Naive thymus-derived CD8-positive, alpha-beta T cell (primary cell): ENCODE measurements around the gene PCGF3. TPM values are rescaled to one million over a fixed set of nuclear protein-coding genes. Genes with fewer than 3 reads are reported as not detected.

Experiments
- ATAC-seq, 2 donors: fragments of 150-1000 bp; cut with Tn5 transposase in 1 of 2; sonication (Bioruptor Pico), chemical (Tn5 transposase) in 1 of 2; 1 replicate in 1 of 2; 2 replicates in 1 of 2; pipeline ENCODE4 v1.10.0; 2021; ENCODE audit warnings: mild to moderate bottlenecking in 2 of 2, moderate library complexity in 2 of 2
- POLR2A ChIA-PET: fragments of 350-600 bp; sonication (Branson Sonifier 250); formaldehyde crosslinking; loops from one replicate; lab custom pipeline; 2021; ENCODE audit warnings: antibody characterized with exemption; lab: Charles Lee
- DNase-seq, 10 donors: peaks; one replicate each; pipeline versions ENCODE4 v3.0.0 to v3.0.0-alpha.2; 2020 to 2022
- H3K27ac Mint-ChIP-seq, 10 donors: one replicate each; pipeline ENCODE4 v1.8.0; 2020 to 2022; ENCODE audit warnings: mild to moderate bottlenecking in 10 of 10, mixed read lengths in 10 of 10, moderate library complexity in 4 of 10, inconsistent platforms in 1 of 10
- H3K27me3 Mint-ChIP-seq, 5 donors: one replicate each; pipeline ENCODE4 v1.8.0; 2021 to 2022; ENCODE audit warnings: mixed read lengths in 5 of 5
- H3K36me3 Mint-ChIP-seq, 3 donors: one replicate each; pipeline ENCODE4 v1.8.0; 2020 to 2022; ENCODE audit warnings: mixed read lengths in 3 of 3, mild to moderate bottlenecking in 2 of 3, inconsistent platforms in 1 of 3
- H3K4me1 Mint-ChIP-seq, 4 donors: one replicate each; pipeline ENCODE4 v1.8.0; 2021 to 2022; ENCODE audit warnings: mixed read lengths in 4 of 4
- H3K4me3 Mint-ChIP-seq, 10 donors: one replicate each; pipeline ENCODE4 v1.8.0; 2020 to 2022; ENCODE audit warnings: mild to moderate bottlenecking in 10 of 10, mixed read lengths in 10 of 10, moderate library complexity in 6 of 10, inconsistent platforms in 1 of 10
- H3K9me3 Mint-ChIP-seq, 9 donors: one replicate each; pipeline ENCODE4 v1.8.0; 2020 to 2022; ENCODE audit warnings: mixed read lengths in 9 of 9, mild to moderate bottlenecking in 3 of 9, inconsistent platforms in 1 of 9, moderate library complexity in 1 of 9
- polyA plus RNA-seq, 3 donors: library from polyadenylated mRNA; unstranded; fragments of 300-500 nt; fragmentation: Illumina TruSeq; gene quantifications; one replicate each; pipeline ENCODE4 v1.2.3, GENCODE V29; 2021
- total RNA-seq, 8 experiments: library from RNA in 2 of 8; stranded (reverse) in 2 of 8; gene quantifications; one replicate each; pipeline ENCODE4 v1.2.3 and lab custom pipeline; 2021 to 2026

The PCGF3 gene
- total and polyA plus RNA-seq, 5 experiments from 2014 or later: 3.4 to 49.3 (median 4.4) TPM

- DNase-seq: no peak
- POLR2A ChIA-PET: no interaction called here
- H3K4me3 Mint-ChIP-seq: peak overlapping the region in 3 of 10 donors; percentile 41 to 77 (median 54)
- ATAC-seq: no peak
- no peaks in the 10 kb centered on the region for H3K27me3 Mint-ChIP-seq
- H3K27ac Mint-ChIP-seq: peak overlapping the region in 2 of 10 donors; percentile 48 to 59
- no peaks in the 10 kb centered on the region for H3K9me3 Mint-ChIP-seq
- H3K36me3 Mint-ChIP-seq: peaks cover 0 to 29% (median 3%) of the 10 kb centered on the region in 3 donors
- H3K4me1 Mint-ChIP-seq: peaks cover 8 to 25% (median 15%) of the 10 kb centered on the region in 4 donors
Observed at GRCh38 chr4:671769-672168, 33.9 kb upstream of the PCGF3 start.

- Mint-ChIP-seq H3K4me3 (peak overlapping the region; percentile 66 to 90 (median 80)), H3K27me3 (no peaks in the 10 kb centered on the region), H3K36me3 (peaks cover 0 to 29% (median 3%) of the 10 kb centered on the region in 3 donors), H3K27ac (peak overlapping the region; percentile 28 to 88 (median 80)), H3K4me1 (peaks cover 4 to 25% (median 15%) of the 10 kb centered on the region in 4 donors), H3K9me3 (no peaks in the 10 kb centered on the region)
- no peak for ATAC-seq
- POLR2A ChIA-PET: interaction anchor here (0.6 to 3.2 kb wide), 10 partner anchors 9 to 622 kb away, joined by 3 to 58 read pairs (median 3); partner anchors contain the start of gene TMEM271
- peak in 1 of 10 donors; percentile 16 for DNase-seq
Observed at GRCh38 chr4:673349-674091, 32.1 kb upstream of the PCGF3 start.

- no peaks in the 10 kb centered on the region for H3K27me3 Mint-ChIP-seq
- H3K36me3 Mint-ChIP-seq: peaks cover 0 to 29% (median 3%) of the 10 kb centered on the region in 3 donors
- DNase-seq (peak; percentile 96 to 99 (median 98)), ATAC-seq (peak; percentile 93 to 95)
- H3K4me3 Mint-ChIP-seq: peak within 1 kb of the TSS; percentile 81 to 92 (median 89)
- POLR2A ChIA-PET: interaction anchor here (0.6 to 3.2 kb wide), 12 partner anchors 8 to 623 kb away, joined by 3 to 58 read pairs (median 3); partner anchors contain the start of gene TMEM271
- H3K27ac Mint-ChIP-seq: peak within 1 kb of the TSS; percentile 82 to 94 (median 88)
- H3K4me1 Mint-ChIP-seq: peaks cover 4 to 25% (median 15%) of the 10 kb centered on the region in 4 donors
- no peaks in the 10 kb centered on the region for H3K9me3 Mint-ChIP-seq
Observed at GRCh38 chr4:674172-675035, 31.2 kb upstream of the PCGF3 start, which contains the start of the genes ATP5ME and MYL5. Gene ATP5ME (minus strand): TSS chr4:674276. CDS start chr4:674247, 29 bp downstream. Gene MYL5 (plus strand): TSS chr4:674542. CDS start chr4:678027, 3,485 bp downstream.

- peaks cover 0 to 29% (median 3%) of the 10 kb centered on the region in 3 donors for H3K36me3 Mint-ChIP-seq
- ATAC-seq (no peak), DNase-seq (no peak)
- peak overlapping the region; percentile 25 to 94 (median 84) for H3K27ac Mint-ChIP-seq
- peaks cover 4 to 28% (median 16%) of the 10 kb centered on the region in 4 donors for H3K4me1 Mint-ChIP-seq
- no peaks in the 10 kb centered on the region for H3K27me3 Mint-ChIP-seq
- H3K9me3 Mint-ChIP-seq: no peaks in the 10 kb centered on the region
- POLR2A ChIA-PET: interaction anchor here (0.8 to 3.2 kb wide), 4 partner anchors 11 to 335 kb away, joined by 3 to 58 read pairs (median 5); no protein-coding TSS in a partner anchor
- peak overlapping the region; percentile 63 to 92 (median 88) for H3K4me3 Mint-ChIP-seq
Observed at GRCh38 chr4:675036-675882, 30.4 kb upstream of the PCGF3 start.

- Mint-ChIP-seq H3K4me1 (peaks cover 4 to 32% (median 19%) of the 10 kb centered on the region in 4 donors), H3K4me3 (peak overlapping the region in 7 of 10 donors; percentile 41 to 91 (median 70)), H3K27ac (peak overlapping the region in 8 of 10 donors; percentile 58 to 94 (median 75)), H3K27me3 (no peaks in the 10 kb centered on the region), H3K9me3 (no peaks in the 10 kb centered on the region), H3K36me3 (peaks cover 0 to 20% (median 3%) of the 10 kb centered on the region in 3 donors)
- ATAC-seq (no peak), DNase-seq (no peak)
- POLR2A ChIA-PET: interaction anchor here (0.9 to 1.4 kb wide), 2 partner anchors 12 to 16 kb away, joined by 3 to 6 read pairs; no protein-coding TSS in a partner anchor
Observed at GRCh38 chr4:675980-676870, 29.4 kb upstream of the PCGF3 start.

GRCh38 chr4:676871-677235 lies 28.8 kb upstream of the PCGF3 start:
- ATAC-seq (no peak), DNase-seq (no peak)
- Mint-ChIP-seq H3K4me1 (peaks cover 4 to 32% (median 19%) of the 10 kb centered on the region in 4 donors), H3K4me3 (peak overlapping the region in 3 of 10 donors; percentile 41 to 59 (median 58)), H3K27ac (peak overlapping the region in 1 of 10 donors; percentile 36), H3K36me3 (peaks cover 0 to 14% (median 3%) of the 10 kb centered on the region in 3 donors), H3K27me3 (no peaks in the 10 kb centered on the region), H3K9me3 (no peaks in the 10 kb centered on the region)
- POLR2A ChIA-PET: interaction anchor here (0.9 to 1.4 kb wide), 2 partner anchors 13 to 15 kb away, joined by 3 to 6 read pairs; no protein-coding TSS in a partner anchor

GRCh38 chr4:677431-678293 lies 28.0 kb upstream of the PCGF3 start:
- no peaks in the 10 kb centered on the region for H3K9me3 Mint-ChIP-seq
- ATAC-seq (no peak), DNase-seq (no peak)
- H3K4me3 Mint-ChIP-seq: peak overlapping the region in 1 of 10 donors; percentile 48
- peaks cover 0 to 7% (median 0%) of the 10 kb centered on the region in 3 donors for H3K36me3 Mint-ChIP-seq
- POLR2A ChIA-PET: interaction anchor here (0.5 to 0.9 kb wide), 2 partner anchors 14 to 93 kb away, joined by 3 to 5 read pairs; no protein-coding TSS in a partner anchor
- peaks cover 4 to 30% (median 19%) of the 10 kb centered on the region in 4 donors for H3K4me1 Mint-ChIP-seq
- no peaks in the 10 kb centered on the region for H3K27me3 Mint-ChIP-seq
- peak overlapping the region in 3 of 10 donors; percentile 24 to 45 (median 25) for H3K27ac Mint-ChIP-seq

- Mint-ChIP-seq H3K9me3 (no peaks in the 10 kb centered on the region), H3K4me3 (peak overlapping the region in 1 of 10 donors; percentile 18), H3K4me1 (peaks cover 2 to 27% (median 15%) of the 10 kb centered on the region in 4 donors), H3K27ac (peak overlapping the region in 2 of 10 donors; percentile 25 to 45), H3K36me3 (no peaks in the 10 kb centered on the region), H3K27me3 (no peaks in the 10 kb centered on the region)
- POLR2A ChIA-PET: no interaction called here
- DNase-seq: no peak
- no peak for ATAC-seq
Observed at GRCh38 chr4:678331-679103, 27.1 kb upstream of the PCGF3 start.

GRCh38 chr4:679104-679481 lies 26.5 kb upstream of the PCGF3 start:
- peaks cover 2 to 29% (median 16%) of the 10 kb centered on the region in 4 donors for H3K4me1 Mint-ChIP-seq
- ATAC-seq (no peak), DNase-seq (no peak)
- no peaks in the 10 kb centered on the region for H3K27me3 Mint-ChIP-seq
- no peaks in the 10 kb centered on the region for H3K36me3 Mint-ChIP-seq
- no peaks in the 10 kb centered on the region for H3K9me3 Mint-ChIP-seq
- no peak overlapping the region for H3K27ac Mint-ChIP-seq
- POLR2A ChIA-PET: no interaction called here
- peak overlapping the region in 1 of 10 donors; percentile 18 for H3K4me3 Mint-ChIP-seq
